Measurements from ENCODE around the gene LONRF2. TPM values are rescaled to one million over a fixed set of nuclear protein-coding genes. Genes with fewer than 3 reads are reported as not detected.

Gene LONRF2
- total RNA-seq, 4 donors from 2014 or later: 27.9 to 188 (median 58.5) TPM

- Histone ChIP-seq H3K27ac (no peak overlapping the region), H3K9me3 (no peaks in the 10 kb centered on the region), H3K27me3 (no peaks in the 10 kb centered on the region), H3K4me1 (no peaks in the 10 kb centered on the region), H3K36me3 (no peaks in the 10 kb centered on the region), H3K4me3 (no peak overlapping the region)
- no peak for DNase-seq
- intact Hi-C loops (cut with DNase I; ENCODE audit: low total_unique reads): loop anchor here (10.0 kb wide), 1 partner anchor 685 kb away; no protein-coding TSS in a partner anchor
- TF ChIP-seq, protein P1, sequence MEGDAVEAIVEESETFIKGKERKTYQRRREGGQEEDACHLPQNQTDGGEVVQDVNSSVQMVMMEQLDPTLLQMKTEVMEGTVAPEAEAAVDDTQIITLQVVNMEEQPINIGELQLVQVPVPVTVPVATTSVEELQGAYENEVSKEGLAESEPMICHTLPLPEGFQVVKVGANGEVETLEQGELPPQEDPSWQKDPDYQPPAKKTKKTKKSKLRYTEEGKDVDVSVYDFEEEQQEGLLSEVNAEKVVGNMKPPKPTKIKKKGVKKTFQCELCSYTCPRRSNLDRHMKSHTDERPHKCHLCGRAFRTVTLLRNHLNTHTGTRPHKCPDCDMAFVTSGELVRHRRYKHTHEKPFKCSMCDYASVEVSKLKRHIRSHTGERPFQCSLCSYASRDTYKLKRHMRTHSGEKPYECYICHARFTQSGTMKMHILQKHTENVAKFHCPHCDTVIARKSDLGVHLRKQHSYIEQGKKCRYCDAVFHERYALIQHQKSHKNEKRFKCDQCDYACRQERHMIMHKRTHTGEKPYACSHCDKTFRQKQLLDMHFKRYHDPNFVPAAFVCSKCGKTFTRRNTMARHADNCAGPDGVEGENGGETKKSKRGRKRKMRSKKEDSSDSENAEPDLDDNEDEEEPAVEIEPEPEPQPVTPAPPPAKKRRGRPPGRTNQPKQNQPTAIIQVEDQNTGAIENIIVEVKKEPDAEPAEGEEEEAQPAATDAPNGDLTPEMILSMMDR (IDR thresholded peaks at IDR 0.05): no peak
- TF ChIP-seq POLR2A (IDR thresholded peaks at IDR 0.05): no peak
Measured at GRCh38 chr2:100239486-100240210, 82.7 kb downstream of the LONRF2 start.

GRCh38 chr2:100238471-100238870, 83.8 kb downstream of the LONRF2 start:
- Histone ChIP-seq H3K27ac (no peak overlapping the region), H3K4me3 (no peak overlapping the region), H3K36me3 (no peaks in the 10 kb centered on the region), H3K4me1 (no peaks in the 10 kb centered on the region), H3K27me3 (no peaks in the 10 kb centered on the region), H3K9me3 (no peaks in the 10 kb centered on the region)
- TF ChIP-seq, protein P1 (IDR thresholded peaks at IDR 0.05): no peak
- TF ChIP-seq POLR2A (IDR thresholded peaks at IDR 0.05): no peak
- intact Hi-C loops (cut with DNase I; ENCODE audit: low total_unique reads): no loop called here
- no peak for DNase-seq

DNA sequence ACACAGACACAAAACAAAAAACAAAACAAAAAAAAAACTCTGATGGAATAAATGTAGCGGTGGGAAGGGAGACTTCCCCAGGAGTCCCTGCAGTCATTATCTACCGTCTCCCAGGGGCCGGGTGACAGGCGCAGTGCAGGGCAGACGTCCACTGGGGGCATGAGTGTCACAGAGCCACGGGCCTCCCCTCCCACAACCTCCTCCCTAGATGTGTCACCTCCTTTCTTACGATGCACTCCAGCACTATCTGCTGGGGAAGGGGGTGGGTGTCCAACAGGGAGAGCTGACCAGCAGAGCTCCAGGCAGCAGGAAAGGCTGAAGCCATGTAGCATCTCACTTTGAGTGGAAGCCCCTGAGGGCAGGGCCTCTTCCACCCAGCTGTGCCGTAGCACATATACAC, 84.5 kb downstream of the LONRF2 start:
- Histone ChIP-seq H3K4me1 (no peaks in the 10 kb centered on the region), H3K27ac (no peak overlapping the region), H3K36me3 (no peaks in the 10 kb centered on the region), H3K4me3 (no peak overlapping the region), H3K27me3 (no peaks in the 10 kb centered on the region), H3K9me3 (no peaks in the 10 kb centered on the region)
- intact Hi-C loops (cut with DNase I; ENCODE audit: low total_unique reads): no loop called here
- TF ChIP-seq, protein P1 (IDR thresholded peaks at IDR 0.05): no peak
- no peak for TF ChIP-seq POLR2A (IDR thresholded peaks at IDR 0.05)
- DNase-seq: no peak

- DNase-seq: no peak
- Histone ChIP-seq H3K9me3 (no peaks in the 10 kb centered on the region), H3K4me1 (no peaks in the 10 kb centered on the region), H3K36me3 (no peaks in the 10 kb centered on the region), H3K4me3 (no peak overlapping the region), H3K27me3 (no peaks in the 10 kb centered on the region), H3K27ac (no peak overlapping the region)
- intact Hi-C loops (cut with DNase I; ENCODE audit: low total_unique reads): no loop called here
- TF ChIP-seq, protein P1 (IDR thresholded peaks at IDR 0.05): no peak
- TF ChIP-seq POLR2A (IDR thresholded peaks at IDR 0.05): no peak
Measured at GRCh38 chr2:100237163-100237562, 85.1 kb downstream of the LONRF2 start.

- DNase-seq: no peak
- intact Hi-C loops (cut with DNase I; ENCODE audit: low total_unique reads): no loop called here
- Histone ChIP-seq H3K27ac (no peak overlapping the region), H3K4me1 (no peaks in the 10 kb centered on the region), H3K4me3 (no peak overlapping the region), H3K27me3 (no peaks in the 10 kb centered on the region), H3K9me3 (no peaks in the 10 kb centered on the region), H3K36me3 (no peaks in the 10 kb centered on the region)
- TF ChIP-seq, protein P1 (IDR thresholded peaks at IDR 0.05): no peak
- no peak for TF ChIP-seq POLR2A (IDR thresholded peaks at IDR 0.05)
Measured at GRCh38 chr2:100236166-100236565, 86.1 kb downstream of the LONRF2 start.

All from uterus (tissue), 4 donors.